Measurements from ENCODE around the gene EPN2.

The EPN2 gene

GRCh38 chr17:19294443-19294842, 57.3 kb downstream of the EPN2 start:
- DNase-seq (ENCODE audit: low read depth): no peak

- DNase-seq (ENCODE audit: low read depth): no peak
These were observed 58.4 kb downstream of the EPN2 start for GRCh38 chr17:19295473-19296135.

GRCh38 chr17:19296786-19297778, 59.9 kb downstream of the EPN2 start:
- no peak for DNase-seq (ENCODE audit: low read depth)

- DNase-seq (ENCODE audit: low read depth): no peak
These were observed 61.5 kb downstream of the EPN2 start for GRCh38 chr17:19298569-19299213.

GRCh38 chr17:19299214-19299747, 62.1 kb downstream of the EPN2 start:
- DNase-seq (ENCODE audit: low read depth): no peak

- DNase-seq (ENCODE audit: low read depth): no peak
These were observed 62.7 kb downstream of the EPN2 start for GRCh38 chr17:19299866-19300265.

GRCh38 chr17:19301274-19301951, 64.2 kb downstream of the EPN2 start:
- no peak for DNase-seq (ENCODE audit: low read depth)

GRCh38 chr17:19301973-19302372, 64.8 kb downstream of the EPN2 start:
- no peak for DNase-seq (ENCODE audit: low read depth)

- DNase-seq (ENCODE audit: low read depth): no peak
These were observed 65.7 kb downstream of the EPN2 start for GRCh38 chr17:19302791-19303331.

- DNase-seq (ENCODE audit: low read depth): no peak
These were observed 66.2 kb downstream of the EPN2 start for GRCh38 chr17:19303367-19303776.

GRCh38 chr17:19304209-19304608, 67.0 kb downstream of the EPN2 start:
- no peak for DNase-seq (ENCODE audit: low read depth)

- DNase-seq (ENCODE audit: low read depth): no peak
These were observed 67.6 kb downstream of the EPN2 start for GRCh38 chr17:19304751-19305150.

GRCh38 chr17:19305256-19305655, 68.1 kb downstream of the EPN2 start:
- no peak for DNase-seq (ENCODE audit: low read depth)

- no peak for DNase-seq (ENCODE audit: low read depth)
These were observed 68.6 kb downstream of the EPN2 start for GRCh38 chr17:19305761-19306159.

GRCh38 chr17:19306160-19307111, 69.3 kb downstream of the EPN2 start:
- DNase-seq (ENCODE audit: low read depth): no peak

- no peak for DNase-seq (ENCODE audit: low read depth)
These were observed 70.4 kb downstream of the EPN2 start for GRCh38 chr17:19307521-19307920.

- no peak for DNase-seq (ENCODE audit: low read depth)
These were observed 71.2 kb downstream of the EPN2 start for GRCh38 chr17:19308398-19308797.

- DNase-seq (ENCODE audit: low read depth): no peak
These were observed 72.5 kb downstream of the EPN2 start for GRCh38 chr17:19309701-19310100.

GRCh38 chr17:19310151-19310550, 73.0 kb downstream of the EPN2 start:
- DNase-seq (ENCODE audit: low read depth): no peak

GRCh38 chr17:19311016-19311415, 73.8 kb downstream of the EPN2 start:
- DNase-seq (ENCODE audit: low read depth): no peak

Data from activated T-helper 1 cell treated with Interleukin-2 at 50 U/mL for 16 hours (primary cell).